ENCODE data around the gene SBF1.

DNA sequence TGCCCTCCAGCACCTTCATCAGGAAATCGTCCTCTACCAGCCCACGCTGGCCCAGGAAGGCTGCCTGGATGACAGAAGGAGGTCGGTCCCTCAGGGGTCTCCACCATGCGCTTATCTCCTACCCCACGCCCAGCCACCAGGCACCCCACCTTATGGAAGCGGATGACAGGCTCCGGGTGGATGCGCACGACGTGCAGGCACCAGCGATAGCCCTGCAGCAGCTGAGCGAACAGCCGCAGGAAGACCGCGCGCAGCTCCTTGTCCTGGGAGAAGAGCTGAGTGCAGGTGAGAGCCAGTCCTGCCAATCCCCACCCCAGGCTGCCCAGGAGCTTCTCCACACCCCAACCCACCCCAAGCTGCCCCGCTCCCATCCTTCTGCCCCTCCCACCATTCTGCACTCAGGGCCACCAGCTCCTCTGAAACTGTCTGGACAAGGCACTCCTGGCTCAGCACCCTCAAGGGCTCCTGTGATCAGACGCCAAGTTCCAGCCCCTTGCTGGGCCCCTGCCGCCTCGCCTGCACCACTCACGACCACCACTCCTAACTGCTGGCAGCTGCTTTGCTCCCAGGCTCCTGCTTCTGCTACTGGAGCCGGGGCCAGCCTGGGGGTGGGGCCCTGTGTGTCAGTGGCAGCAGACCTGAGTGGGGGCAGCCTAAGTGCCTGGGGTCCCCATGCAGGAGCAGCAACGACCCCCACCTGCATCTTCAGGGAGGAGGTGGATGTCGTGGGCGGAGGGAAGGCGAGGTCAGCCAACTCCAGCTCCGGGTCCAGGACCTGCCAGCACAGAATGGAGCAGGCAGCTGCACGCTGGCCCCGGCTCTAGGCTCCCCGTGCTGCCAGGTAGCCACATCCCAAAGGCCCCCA lies 9.5 kb downstream of the SBF1 start:
- TF ChIP-seq CTCF (IDR thresholded peaks at IDR 0.05), result no peak
- no peak for TF ChIP-seq POLR2A (IDR thresholded peaks at IDR 0.05)

All from heart left ventricle (tissue), 13 donors.